ENCODE data around the gene ARPC1B.
A peak's percentile ranks its signal among the peaks of the same experiment; 100 is the strongest.
"Not testable (repeated sequence)": the region's sequence is repeated elsewhere in the genome, so short reads cannot be mapped to it uniquely, and the experiment has no call there.

ARPC1B gene

GRCh38 chr7:99409192-99409572 is 34.7 kb downstream of the ARPC1B start:
- DNase-seq (ENCODE audit: low read depth in 2 of 2): no peak

GRCh38 chr7:99409806-99410205 is 35.3 kb downstream of the ARPC1B start:
- no peak for DNase-seq (ENCODE audit: low read depth in 2 of 2)

GRCh38 chr7:99410635-99411034 is 36.1 kb downstream of the ARPC1B start:
- no peak for DNase-seq (ENCODE audit: low read depth in 2 of 2)

- not testable (repeated sequence) for DNase-seq (ENCODE audit: low read depth in 2 of 2)
Measured at GRCh38 chr7:99415513-99416127, 41.1 kb downstream of the ARPC1B start.

GRCh38 chr7:99418260-99418659 is 43.7 kb downstream of the ARPC1B start:
- no peak for DNase-seq (ENCODE audit: low read depth in 2 of 2)

- DNase-seq (ENCODE audit: low read depth in 2 of 2): no peak
Measured at GRCh38 chr7:99419323-99420021, 44.9 kb downstream of the ARPC1B start.

GRCh38 chr7:99420213-99420612 is 45.7 kb downstream of the ARPC1B start:
- DNase-seq (ENCODE audit: low read depth in 2 of 2): no peak

- DNase-seq (ENCODE audit: low read depth in 2 of 2): no peak
Measured at GRCh38 chr7:99420986-99421385, 46.5 kb downstream of the ARPC1B start.

GRCh38 chr7:99422186-99422585 is 47.7 kb downstream of the ARPC1B start:
- no peak for DNase-seq (ENCODE audit: low read depth in 2 of 2)

- DNase-seq (ENCODE audit: low read depth in 2 of 2): no peak
Measured at GRCh38 chr7:99422625-99423024, 48.1 kb downstream of the ARPC1B start.

GRCh38 chr7:99424932-99425730 is 50.6 kb downstream of the ARPC1B start:
- DNase-seq (ENCODE audit: low read depth in 2 of 2): no peak

- no peak for DNase-seq (ENCODE audit: low read depth in 2 of 2)
Measured at GRCh38 chr7:99428972-99429566, 54.5 kb downstream of the ARPC1B start.

- DNase-seq (ENCODE audit: low read depth in 2 of 2): no peak
Measured at GRCh38 chr7:99429756-99430155, 55.2 kb downstream of the ARPC1B start.

- not testable (repeated sequence) for DNase-seq (ENCODE audit: low read depth in 2 of 2)
Measured at GRCh38 chr7:99431756-99432540, 57.4 kb downstream of the ARPC1B start.

- no peak for DNase-seq (ENCODE audit: low read depth in 2 of 2)
Measured at GRCh38 chr7:99433158-99433557, 58.6 kb downstream of the ARPC1B start.

- no peak for DNase-seq (ENCODE audit: low read depth in 2 of 2)
Measured at GRCh38 chr7:99437946-99438572, 63.5 kb downstream of the ARPC1B start.

- peak; percentile 91 to 92 for DNase-seq (ENCODE audit: low read depth in 2 of 2)
Measured at GRCh38 chr7:99438573-99439480, 64.3 kb downstream of the ARPC1B start, which contains the start of the genes CPSF4 and PTCD1. Gene CPSF4, plus strand, starts transcription at chr7:99438943. Its CDS starts 140 bp downstream, at chr7:99439083. Gene PTCD1, minus strand, starts transcription at chr7:99438798. Its CDS starts 3,556 bp downstream, at chr7:99435242.

GRCh38 chr7:99440195-99440594 is 65.7 kb downstream of the ARPC1B start:
- no peak for DNase-seq (ENCODE audit: low read depth in 2 of 2)
